GM18867 (cell line): ENCODE results near the gene UCK1.

Experiments
- ATAC-seq: cut with Tn5 transposase; IDR thresholded peaks from one replicate; pipeline ENCODE4 v1.9.1; 2021; ENCODE audit warnings: mild to moderate bottlenecking, moderate library complexity; ENCODE audit not compliant: unreplicated experiment

The UCK1 gene

DNA sequence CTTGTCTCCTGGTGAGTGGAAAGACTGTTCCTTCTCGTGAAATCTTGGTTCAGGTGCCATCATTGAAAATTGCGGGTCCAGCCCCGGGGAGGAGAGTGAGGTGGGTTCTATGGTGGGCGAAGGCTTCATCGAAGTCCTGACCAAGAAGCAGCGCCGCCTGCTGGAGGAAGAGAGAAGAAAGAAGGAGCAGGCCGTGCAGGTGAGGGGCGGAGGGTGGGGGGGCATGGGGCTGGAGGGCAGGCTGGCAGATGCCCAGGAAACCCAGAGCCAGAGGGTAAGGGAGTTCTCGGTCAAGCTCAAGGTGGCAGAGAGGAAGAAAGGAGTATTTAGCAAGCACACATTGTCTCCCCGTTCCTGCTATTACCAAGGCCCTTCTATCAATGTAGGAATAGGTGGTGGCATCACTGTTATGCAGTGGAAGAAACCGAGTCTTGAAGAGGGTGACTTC, 52.6 kb downstream of the UCK1 start:
- ATAC-seq, result no peak

DNA sequence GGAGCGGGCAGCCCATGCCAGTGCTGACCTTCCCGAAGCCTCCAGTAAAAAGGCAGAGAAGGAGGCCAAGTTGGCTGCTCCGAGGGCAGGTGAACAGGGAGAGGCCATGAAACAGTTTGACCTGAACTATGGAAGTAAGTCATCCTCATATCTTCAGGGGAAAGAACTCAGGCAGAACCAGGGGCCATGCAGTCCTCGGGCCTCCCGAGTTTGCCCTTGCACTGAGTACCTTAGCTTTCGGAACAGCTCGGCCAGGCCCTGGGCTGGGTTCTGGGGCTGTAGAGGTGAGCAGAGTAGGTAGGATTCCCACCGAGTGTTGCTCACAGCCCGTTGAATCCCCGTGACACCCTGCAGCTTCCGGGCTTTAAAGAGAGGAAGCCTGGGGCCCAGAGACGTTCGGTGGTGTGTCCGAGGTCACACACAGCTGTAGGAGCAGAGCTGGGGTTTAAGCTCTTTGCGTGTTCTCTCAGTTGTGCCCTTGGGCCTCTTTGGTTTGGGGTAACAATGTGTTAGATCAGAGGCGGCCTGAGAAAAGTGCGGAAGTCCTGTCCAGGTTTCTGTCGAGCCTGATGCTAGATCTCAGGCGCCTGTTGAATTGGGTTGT, 53.1 kb downstream of the UCK1 start:
- no peak for ATAC-seq

DNA sequence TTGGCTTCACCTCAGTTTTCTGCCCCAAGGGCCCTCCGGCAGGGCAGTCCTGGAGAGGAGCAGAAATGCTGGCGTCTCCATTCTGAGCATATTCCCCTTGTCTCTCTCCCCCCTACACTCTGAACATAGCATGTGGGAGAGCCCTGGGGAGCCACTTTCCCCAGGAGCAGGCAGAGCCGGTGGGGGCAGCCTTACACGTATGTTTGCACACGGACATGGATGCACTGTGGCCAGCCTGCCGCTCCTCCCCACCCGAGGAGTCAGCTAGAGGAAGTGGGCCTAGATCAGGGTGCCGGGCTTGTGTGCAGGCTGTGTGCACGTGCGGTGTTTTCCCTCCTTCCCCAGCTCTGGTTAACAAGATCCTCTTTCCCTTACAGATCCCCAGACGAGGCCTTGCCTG, 53.7 kb downstream of the UCK1 start:
- ATAC-seq, result no peak

- ATAC-seq, result no peak
Measured at GRCh38 chr9:131476777-131477345, 54.2 kb downstream of the UCK1 start.

GRCh38 chr9:131475956-131476776, 54.9 kb downstream of the UCK1 start:
- no peak for ATAC-seq

GRCh38 chr9:131475111-131475955, 55.7 kb downstream of the UCK1 start:
- no peak for ATAC-seq

DNA sequence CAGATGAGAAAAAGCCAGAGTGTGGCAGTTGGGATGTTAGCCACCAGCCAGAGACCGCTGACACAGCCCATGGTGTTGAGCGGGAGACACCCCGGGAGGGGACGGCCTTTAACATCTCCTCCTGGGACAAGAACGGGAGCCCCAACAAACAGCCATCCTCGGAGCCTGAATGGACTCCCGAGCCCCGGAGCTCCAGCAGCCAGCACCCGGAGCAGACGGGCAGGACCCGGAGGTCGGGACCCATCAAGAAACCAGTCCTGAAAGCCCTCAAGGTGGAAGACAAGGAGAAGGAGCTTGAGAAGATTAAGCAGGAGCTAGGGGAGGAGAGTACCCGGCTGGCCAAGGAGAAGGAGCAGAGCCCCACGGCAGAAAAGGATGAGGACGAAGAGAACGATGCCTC, 56.4 kb downstream of the UCK1 start:
- no peak for ATAC-seq

DNA sequence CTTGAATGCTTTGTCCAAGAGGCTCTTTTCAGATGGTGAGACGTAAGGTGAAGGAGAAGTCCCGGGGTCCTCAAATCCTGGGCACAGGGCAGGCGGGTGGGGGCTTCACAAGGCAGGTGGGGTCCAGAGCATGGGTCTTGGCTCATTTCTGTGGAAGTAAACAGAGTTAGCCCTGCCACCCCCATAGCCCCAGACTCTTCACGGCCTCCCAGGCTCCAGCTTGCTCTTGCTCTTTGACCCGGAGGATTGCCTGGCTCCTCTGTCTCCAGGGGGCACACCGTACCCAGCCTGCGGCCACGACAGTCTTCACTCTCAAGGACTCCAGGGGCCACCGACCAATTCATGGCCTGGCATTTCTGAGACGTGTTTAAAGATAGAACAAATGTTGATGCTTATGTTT, 57.2 kb downstream of the UCK1 start:
- no peak for ATAC-seq
